Stomach (tissue), 4 donors: ENCODE results near the gene SH3RF2.

ENCODE experiments used
- CTCF ChIP-seq, 7 experiments: fragments of 450-650 bp in 4 of 7; fragments of 200-600 bp in 3 of 7; sonication (generic) in 3 of 7; IDR thresholded peaks; one replicate each; pipeline ENCODE4 v1.5.1; 2016 to 2019; ENCODE audit warnings: antibody characterized with exemption in 7 of 7, control low read depth in 2 of 7, mild to moderate bottlenecking in 1 of 7
- EP300 ChIP-seq: sonication (generic); formaldehyde crosslinking; IDR thresholded peaks from one replicate; pipeline ENCODE4 v1.6.1; 2017; ENCODE audit warnings: antibody characterized with exemption

DNA sequence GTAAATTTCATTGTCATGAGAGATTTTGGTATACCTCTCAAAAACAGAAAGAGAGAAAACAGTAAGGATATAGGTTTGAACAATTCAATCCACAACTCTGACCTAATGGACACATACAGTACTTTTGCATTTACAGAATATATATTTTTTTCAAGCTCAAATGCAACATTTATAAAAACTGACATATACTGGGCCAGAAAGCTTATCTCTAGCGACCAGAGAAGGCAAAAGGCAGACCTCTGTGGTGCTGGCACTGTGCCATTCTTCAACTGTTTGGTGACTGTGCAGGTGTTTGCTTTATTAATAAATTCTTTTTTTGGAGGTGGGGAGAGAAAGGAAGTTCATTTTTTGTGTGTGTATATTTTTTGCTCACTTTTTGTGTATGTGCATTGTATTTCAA is 175.0 kb downstream of the SH3RF2 start:
- TF ChIP-seq EP300 (no peak), CTCF (IDR thresholded peaks at IDR 0.05) (no peak)
